ENCODE measurements around the gene PKDCC.
A peak's percentile ranks its signal among the peaks of the same experiment; 100 is the strongest.

PKDCC gene

DNA sequence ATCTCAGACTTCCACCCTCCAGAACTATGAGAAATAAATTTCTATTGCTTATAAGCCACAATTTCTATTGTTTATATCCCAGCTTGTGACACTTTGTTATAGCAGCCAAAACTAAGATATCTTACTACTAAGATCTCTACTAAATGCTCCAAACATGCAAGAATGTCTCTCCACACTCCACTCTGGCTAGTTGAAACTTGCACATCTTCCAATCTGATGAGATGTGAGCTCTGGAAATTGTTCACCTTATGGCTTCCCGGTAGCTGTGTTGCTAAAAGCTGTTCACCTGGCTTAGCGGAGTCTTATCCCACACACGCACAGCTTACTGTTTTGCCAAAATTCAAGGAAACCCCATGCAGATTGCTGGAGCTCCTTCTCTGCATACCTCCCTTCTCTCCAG, 43.9 kb downstream of the PKDCC start:
- DNase-seq: no peak

GRCh38 chr2:42092084-42092996, 44.5 kb downstream of the PKDCC start:
- DNase-seq: no peak

DNA sequence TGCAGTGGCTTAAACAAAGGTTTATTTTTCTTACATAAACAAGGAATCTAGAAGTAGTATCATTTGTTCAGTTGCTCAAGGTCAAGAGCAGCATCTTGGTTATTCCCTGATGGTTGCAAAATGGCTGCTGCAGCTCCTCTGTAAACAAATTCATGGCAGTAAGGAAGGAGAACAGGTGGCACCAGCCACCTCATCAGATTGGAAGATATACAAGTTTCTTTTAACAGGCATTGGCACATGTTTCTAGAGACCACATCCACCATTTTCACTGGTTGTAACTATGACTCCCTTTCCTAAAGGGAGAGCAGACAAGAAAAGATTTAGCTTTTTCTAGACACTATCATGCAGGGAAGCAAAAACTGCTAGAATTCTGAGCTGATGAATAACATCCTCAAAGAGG, 46.3 kb downstream of the PKDCC start:
- DNase-seq: no peak

GRCh38 chr2:42095923-42096408, 48.1 kb downstream of the PKDCC start:
- DNase-seq: peak; percentile 50

DNA sequence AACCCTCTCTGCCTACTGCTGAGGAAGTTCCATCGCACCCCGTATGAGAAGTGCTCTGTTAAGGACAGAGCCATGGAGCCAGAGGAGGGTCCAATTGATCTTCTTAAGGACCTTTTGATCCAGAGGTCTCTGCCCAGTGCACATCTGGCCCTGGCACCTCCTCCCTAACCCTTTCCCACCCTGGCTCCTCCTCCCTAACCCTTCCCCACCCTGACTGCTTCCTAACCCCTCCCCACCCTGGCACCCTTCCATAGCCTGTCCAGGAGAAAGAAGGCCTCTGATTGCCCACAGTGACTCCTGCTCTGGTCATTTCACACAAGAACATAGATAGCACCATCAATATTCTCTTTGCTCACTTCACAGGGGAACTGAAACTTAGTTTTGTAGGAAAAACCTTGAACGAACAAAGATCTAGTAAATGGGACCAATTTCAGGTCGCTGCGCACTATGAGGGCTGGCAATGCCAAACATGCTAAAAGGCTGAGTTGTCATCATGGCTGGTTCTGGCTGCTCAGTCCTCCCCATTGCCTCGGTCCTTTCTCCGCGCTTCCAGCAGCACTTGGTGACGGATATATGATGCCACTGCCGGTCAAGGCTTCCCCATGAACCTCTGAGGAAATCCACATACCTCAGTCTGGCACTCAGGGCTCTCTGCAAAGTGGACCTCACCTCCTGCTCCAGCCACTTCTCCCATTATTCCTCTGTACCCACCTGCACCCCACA, 49.2 kb downstream of the PKDCC start:
- DNase-seq: no peak

GRCh38 chr2:42098571-42099437, 51.0 kb downstream of the PKDCC start:
- no peak for DNase-seq

DNA sequence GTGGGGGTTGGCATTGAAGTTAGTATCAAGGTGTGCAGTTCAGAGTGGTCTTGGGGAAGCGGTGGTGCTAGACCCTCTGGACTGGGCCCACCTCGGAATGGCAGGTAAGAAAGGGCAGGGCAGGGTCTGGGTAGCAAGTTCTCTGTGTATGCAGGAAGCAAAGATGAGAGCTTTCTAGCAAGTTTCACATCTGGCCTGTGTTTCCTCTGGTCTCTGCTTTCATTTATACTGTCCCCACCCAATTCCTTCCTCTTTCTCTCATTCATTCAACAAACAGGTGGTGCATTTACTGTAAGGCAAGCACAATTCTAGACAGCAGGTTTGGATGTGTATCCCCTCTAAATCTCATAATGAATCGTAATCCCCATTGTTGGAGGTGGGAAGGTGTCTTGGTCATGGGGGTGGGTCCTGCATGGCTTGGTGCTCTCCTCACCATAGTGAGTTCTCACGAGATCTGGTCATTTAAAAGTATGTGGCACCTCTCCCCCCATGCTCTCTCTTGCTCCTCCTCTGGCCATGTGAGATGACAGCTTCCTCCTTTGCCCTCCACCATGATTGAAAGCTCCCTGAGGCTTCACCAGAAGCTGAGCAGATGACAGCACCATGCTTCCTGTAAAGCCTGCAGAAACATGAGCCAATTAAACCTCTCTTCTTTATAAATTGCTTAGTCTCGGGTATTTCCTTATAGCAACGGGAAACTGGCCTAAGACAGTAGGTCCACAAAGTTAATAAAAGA, 51.8 kb downstream of the PKDCC start:
- no peak for DNase-seq

GRCh38 chr2:42100683-42101205, 52.9 kb downstream of the PKDCC start:
- no peak for DNase-seq

DNA sequence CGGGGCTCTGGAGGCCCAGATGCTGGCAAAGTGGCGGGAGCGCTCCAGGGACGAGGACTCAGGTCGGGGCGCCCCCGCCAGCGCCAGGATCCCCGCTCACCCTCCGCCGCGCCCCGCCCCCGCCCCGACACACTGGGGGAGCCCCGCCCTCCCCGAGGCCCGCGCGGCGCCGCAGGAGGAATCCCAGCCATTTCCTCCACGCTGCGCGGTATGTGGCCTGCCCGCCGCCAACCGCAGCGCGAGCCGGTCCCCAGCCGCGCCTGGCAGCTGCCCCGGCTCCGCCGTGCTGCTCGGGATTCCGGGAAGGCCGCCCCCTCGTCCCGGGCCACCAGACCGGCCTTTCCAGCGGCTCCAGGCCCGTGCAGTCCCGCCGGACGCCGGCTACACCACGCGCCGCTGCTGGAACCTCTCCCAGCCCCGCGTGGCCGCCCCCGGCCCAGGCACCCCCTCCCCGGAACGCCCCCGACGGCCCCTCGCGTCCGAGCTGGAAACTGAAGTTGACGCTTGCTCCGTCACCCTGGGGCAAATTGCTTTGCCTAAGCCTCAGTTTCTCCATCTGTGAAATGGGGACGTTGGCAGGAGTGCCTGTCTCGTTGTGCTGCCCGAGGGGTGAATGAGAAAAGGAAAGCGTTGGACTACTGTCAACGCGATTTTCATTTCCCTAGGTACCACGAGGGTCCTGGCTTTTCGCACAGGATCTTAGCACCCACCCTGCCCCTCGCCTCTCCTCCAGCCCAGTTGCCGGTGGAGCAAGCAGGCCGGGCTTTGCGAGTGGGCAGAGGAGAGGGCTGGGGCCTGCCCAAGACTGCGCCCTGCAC, 53.6 kb downstream of the PKDCC start:
- no peak for DNase-seq

DNA sequence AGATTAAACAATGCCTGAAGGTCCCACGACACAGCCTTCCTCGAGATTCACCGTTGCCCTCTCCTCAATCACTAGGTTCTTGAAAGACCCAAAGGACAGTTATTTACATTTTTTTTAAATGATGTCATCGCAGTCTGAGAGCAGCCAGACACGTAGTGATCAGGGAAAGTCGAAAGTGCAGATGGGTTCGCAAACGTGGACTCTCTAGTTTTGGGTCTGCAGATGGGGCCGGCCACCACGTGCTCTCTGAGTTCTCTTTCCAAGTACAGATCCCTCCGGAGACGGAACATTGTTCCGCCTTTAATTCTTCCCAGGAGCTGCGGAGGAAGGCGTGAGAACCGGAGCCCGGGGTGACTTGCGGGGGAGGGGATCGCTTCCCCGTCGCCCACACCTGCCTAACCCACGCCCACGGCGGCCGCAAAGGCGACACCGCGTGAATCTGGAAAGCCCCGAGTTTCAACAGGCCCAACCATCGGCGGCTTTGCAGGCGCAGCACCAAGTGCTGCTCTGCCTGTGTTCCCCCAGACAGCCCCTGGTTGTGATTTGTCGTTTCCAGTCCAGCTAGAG, 54.3 kb downstream of the PKDCC start:
- DNase-seq: no peak

DNA sequence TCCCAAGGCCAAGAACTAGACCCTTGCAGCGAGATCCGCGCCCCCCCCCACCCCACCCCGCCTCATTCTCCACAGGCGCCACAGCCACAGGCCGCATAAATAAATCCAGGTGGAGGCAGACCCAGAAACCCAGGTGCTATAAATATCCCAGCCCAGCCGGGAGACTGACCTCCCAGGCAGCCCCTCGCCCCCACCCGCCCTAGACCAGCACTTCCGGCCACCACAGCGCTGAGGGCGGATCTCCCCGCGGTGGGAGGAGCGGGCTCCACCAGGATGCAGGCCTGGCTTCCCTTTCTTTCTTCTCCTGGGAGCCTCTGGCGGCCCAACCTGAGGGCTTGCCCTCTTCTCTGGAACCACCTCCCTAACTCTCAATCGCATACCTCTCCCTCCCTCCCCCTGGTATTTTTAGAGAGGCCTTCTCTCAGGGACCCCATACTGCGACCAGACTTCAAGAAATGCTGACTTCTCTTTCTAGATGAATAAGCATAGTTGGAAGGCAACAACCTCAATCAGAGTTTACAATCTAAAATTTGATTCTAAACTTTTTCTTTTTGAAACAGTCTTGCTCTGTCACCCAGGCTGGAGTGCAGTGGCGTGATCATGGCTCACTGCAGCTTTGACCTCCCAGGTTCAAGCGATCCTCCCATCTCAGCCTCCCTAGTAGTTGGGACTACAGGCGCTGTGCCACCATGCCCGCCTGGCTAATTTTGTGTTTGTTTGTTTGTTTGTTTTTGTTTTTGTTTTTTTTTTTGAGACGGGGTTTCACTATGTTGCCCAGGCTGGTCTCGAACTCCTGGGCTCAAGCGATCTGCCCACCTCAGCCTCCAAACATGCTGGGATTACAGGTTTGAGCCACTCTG, 55.0 kb downstream of the PKDCC start:
- DNase-seq: no peak

GRCh38 chr2:42103829-42104228, 56.0 kb downstream of the PKDCC start:
- DNase-seq: no peak

DNA sequence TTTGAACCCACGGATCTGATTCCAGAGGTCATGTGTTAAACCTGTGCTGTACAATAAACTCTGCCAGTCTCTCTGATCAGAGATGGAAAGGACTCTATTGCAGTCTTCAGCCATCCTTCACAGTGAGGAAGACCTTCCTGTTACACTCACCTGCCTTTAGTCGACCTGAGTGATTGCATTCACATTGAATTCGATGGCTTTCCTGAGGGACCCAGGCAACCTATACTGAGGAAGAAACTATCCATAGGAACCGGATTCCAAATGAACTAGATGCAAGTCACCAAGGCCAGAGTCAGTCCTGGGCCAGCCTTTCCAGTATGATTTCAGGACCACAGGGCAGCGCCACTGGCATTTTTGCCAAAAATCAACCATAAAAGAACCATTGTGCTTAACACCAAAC, 56.8 kb downstream of the PKDCC start:
- DNase-seq: no peak

DNA sequence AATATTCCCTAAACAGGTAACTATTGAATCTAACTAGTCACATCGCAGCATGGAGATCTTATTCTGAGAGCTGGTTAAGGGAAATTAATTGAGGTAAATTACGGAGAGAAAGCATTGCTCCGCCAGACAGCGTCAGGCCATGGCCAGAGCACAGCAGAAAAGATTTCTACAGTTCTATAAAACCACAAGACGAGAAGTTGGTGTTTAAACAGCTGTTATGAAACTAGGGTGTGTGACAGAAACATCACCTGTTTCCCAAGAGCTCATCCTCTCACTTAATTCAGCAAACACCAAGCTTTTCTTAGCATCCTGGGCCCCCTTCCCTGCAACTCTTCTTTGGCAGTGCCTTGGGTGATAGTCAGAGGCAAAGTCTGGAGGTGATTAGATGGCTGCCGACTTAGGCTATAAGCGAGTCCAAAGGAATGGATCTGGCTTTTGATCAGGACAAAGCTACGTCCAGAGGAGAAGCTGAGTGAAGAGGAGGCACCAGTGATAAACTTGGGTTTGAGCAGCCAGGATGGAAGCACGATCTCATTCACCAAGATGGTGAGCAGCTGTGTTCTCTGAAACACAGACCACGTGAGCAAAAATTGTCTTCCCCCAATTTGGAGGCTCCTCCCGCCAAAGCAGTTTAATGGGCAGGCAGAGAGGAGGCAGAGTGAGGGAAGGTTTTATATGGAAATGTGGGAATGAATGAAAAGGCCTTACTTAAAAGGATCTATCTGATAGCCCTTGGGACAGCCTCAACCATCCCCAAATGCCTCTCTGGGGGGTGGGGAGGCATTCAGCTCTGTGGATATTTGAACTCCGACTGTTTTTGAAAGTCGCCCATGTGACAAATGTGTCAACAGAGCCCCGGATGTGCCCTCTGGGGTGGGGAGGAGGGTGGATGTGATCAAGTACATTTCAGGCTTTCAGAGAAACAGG, 57.8 kb downstream of the PKDCC start:
- DNase-seq: no peak

- DNase-seq: no peak
Observed at GRCh38 chr2:42106257-42106816, 58.5 kb downstream of the PKDCC start.

DNA sequence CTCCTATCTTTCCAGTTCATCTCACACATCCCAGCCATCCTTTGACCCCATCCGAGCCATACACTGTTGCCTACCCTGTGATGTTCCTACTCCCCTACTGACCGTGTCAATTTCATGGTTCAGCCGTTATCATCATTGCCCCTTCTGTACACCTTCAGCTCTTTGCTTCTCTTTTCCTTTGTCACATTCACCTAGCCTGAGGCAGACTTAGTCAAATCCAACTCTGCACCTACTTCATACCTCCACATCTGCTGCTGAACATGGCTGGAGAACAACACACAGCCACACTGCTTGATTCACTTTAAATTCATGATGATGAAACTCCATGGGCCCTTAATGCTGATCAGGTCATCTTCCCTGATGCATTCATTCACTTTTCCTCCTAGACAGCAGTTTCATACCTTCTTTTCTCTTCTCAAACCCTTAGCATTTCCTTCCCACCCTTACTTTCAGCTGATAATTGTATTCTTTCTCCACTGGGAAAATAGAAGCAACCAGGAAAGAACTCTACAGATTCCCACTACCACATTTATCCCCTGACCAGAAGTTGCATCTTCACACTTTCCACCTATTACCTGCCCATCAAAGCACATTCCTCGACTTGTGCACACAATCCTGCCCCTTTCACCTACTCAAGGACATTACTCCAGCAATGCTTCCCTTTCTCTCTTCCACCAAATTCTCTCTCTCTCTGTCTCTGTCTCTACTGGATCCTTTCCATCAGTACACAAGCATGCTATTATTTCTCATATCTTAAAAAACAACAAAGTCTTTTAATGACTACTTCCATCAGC, 59.6 kb downstream of the PKDCC start:
- no peak for DNase-seq
